Skin of body (tissue), 2 donors: Measurements from ENCODE around the gene CST11. TPM values are rescaled to one million over a fixed set of nuclear protein-coding genes. Genes with fewer than 3 reads are reported as not detected.
"Not testable (repeated sequence)": the region's sequence is repeated elsewhere in the genome, so short reads cannot be mapped to it uniquely, and the experiment has no call there.

Source experiments
- DNase-seq: peaks from one replicate; lab custom pipeline; 2025; lab: John Stamatoyannopoulos, UW
- total RNA-seq: library from RNA; depleted of rRNA; stranded (reverse); fragments of >200 nt; gene quantifications from one replicate; pipeline ENCODE4 v1.2.3, GENCODE V29; 2014

Gene CST11, protein sequence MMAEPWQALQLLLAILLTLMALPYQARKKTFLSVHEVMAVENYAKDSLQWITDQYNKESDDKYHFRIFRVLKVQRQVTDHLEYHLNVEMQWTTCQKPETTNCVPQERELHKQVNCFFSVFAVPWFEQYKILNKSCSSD
- total RNA-seq: not detected

GRCh38 chr20:23452776-23453175, at the start of gene CST11:
Gene CST11 (minus strand): TSS chr20:23452876. CDS start chr20:23452811, 65 bp downstream.
- no peak for DNase-seq

- no peak for DNase-seq
Measured at GRCh38 chr20:23501926-23502325, 49.2 kb upstream of the CST11 start.

- DNase-seq: no peak
Measured at GRCh38 chr20:23497536-23497935, 44.9 kb upstream of the CST11 start.

GRCh38 chr20:23493172-23493772, 40.6 kb upstream of the CST11 start:
- DNase-seq: no peak

- DNase-seq: no peak
Measured at GRCh38 chr20:23492292-23492691, 39.6 kb upstream of the CST11 start.

DNA sequence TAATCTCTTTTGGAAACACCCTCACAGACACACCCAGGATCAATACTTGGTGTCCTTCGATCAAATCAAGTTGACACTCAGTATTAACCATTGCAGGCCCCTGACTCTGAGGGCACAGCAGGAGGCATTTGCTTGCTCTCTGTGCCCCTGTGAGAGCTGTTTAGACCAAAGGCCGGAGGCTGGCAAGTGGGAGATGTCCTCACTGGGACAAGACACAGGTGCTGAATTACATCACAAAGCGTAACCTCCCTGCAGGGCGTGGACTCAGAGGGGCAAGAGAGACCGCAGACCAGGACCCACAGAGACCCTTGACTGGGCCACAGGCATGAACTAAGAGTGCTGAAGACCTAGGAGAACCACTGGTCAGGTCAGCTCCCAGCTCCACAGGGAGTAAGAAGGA, 38.1 kb upstream of the CST11 start, which contains the start of gene CST8:
TSS of gene CST8 (plus strand) at position 301 of the 400 bp plus-strand sequence. CDS start 551 bp downstream, outside the sequence.
- no peak for DNase-seq

- DNase-seq: no peak
Measured at GRCh38 chr20:23488996-23489395, 36.3 kb upstream of the CST11 start.

DNA sequence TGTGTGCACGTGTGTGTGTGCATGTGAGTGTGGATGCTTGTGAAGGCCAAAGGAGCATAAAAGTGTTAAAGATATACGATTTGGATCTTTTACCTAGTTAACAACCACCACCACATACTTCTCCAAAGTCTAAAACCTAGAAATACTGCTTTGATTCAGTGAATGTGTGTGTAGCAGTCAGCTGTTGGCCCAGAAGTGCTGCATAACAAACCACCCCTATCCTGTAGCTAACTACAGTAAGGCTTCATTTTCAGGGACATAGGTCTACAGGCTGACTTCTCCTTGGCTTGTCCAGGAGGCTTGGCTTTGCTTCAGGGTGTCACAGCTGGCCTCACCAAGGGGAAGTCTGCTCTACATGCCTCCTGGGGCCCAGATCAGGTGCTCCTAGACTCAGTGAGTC, 35.8 kb upstream of the CST11 start:
- DNase-seq: no peak

DNA sequence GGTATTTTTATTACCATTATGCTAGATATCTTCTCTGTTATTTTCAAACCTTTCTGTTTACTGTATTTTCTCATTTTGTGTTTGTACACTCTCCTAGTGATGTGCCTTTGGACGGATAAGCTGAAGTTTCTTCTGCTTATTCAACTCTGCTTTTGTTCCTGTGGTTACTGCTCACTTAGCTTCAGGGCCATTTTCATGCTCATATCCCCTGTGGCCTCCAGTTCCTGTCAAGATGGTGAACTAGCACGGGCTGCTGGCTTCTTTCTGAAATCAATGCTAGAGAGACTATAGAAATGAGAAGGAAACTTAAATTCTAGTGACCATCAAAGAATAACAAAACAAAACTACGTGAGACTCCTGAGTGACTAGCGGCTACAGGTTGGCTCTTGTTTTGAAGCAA, 31.4 kb upstream of the CST11 start:
- DNase-seq: no peak

DNA sequence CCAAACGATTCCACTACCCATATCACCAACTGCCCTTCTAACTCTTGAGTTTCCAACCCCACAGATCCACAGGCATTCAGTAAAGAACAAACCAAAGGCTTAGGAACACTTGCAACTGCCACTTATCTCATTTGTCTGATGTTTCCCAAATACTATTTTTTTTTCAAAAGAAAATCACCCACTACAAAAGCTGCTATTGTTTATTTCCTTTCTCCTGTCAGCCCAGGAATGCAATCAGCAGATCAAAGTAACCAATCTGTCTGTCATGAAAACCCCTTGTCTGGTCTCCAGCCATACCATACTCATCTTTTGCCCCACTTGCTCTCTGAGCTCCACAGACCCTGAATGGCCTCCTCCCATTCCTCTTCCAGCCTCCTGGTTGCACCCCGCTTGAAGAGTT, 29.5 kb upstream of the CST11 start:
- no peak for DNase-seq

DNA sequence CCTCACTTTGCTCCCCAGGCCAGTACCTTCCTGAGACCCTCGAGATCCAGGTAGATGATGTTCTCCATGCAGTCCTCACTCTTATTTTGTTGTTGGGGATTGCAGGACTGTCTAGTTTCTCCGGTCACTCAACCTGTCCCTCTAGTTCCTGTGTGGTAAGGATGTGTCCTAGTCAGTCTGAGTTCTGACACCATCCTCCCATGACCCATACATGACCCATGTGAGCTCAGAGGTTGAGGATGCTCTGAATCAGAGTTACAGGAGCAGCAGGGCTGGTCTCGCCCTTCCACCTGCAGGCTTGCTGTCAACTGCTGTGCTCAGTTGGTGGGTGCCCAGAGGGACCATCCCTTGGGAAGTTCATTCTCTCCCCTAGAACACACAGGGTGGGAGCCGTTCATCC, 26.4 kb upstream of the CST11 start:
- DNase-seq: no peak

DNA sequence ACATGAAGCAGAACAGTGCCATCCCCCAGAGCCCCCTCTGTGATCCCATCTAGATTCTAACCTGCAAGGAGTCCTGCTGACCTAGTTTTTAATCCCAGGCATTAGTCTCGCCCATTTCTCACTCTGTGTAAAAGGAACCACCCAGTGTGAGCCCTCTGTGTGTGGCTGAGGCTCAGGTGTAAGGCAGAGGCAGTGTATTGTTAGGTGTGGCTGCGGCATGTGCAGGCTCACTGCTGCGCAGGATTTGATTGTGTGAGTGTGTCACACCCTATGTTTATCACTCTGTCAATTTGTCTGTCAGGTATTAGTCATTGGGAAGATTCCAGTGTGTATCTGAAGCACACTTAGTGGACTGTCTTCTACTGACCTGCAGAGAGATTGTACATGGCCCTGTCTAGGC, 24.5 kb upstream of the CST11 start:
- no peak for DNase-seq

DNA sequence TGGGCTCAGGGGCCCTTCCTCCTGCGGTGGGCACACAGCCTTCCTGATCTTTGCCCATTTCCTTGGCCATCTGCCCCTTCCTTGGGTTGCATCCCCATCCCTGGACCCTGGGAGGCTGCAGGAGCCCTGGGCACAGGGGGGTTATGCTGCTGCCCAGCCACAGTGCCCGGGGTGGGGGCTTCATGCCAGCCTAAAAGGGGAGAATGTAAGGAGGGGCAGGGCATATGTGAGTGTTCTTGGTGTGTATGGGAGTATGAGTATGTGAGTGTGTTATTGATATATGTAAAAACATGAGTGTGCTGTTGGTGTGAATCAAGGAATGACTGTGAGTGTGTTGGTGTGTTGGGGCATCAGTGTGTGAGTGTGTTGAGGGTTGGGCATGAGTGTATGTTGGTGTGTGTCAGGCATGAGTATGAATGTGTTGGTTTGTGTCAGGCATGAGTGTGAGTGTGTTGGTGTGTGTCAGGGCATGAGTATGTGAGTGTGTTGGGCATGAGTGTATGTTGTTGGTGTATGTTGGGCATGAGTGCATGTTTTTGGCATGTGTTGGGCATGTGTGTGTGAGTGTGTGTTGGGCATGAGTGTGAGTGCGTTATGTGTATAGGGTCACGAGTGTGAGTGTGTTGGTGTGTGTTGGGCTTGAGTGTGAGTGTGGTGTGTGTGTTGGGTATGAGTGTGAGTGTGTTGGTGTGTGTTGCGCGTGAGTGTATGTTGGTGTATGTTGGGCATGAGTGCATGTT, 23.5 kb upstream of the CST11 start:
- DNase-seq: no peak

- no peak for DNase-seq
Measured at GRCh38 chr20:23475395-23475794, 22.7 kb upstream of the CST11 start.

DNA sequence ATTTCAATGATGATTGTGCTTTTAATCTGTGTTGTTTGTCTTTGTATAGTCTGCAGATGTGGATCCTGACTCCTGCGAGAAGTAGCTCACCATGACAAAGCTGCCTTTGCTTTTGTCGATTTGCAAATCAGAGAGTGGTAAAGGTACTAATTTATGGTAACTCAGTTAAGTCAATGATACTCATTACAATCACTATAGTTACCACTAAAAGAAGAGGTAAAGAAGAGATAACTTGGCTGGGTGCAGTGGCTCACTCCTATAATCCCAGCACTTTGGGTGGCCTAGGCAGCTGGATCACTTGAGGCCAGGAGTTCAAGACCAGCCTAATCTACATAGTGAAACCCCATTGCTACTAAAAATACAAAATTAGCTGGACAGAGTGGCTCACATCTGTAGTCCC, 20.6 kb upstream of the CST11 start:
- not testable (repeated sequence) for DNase-seq

DNA sequence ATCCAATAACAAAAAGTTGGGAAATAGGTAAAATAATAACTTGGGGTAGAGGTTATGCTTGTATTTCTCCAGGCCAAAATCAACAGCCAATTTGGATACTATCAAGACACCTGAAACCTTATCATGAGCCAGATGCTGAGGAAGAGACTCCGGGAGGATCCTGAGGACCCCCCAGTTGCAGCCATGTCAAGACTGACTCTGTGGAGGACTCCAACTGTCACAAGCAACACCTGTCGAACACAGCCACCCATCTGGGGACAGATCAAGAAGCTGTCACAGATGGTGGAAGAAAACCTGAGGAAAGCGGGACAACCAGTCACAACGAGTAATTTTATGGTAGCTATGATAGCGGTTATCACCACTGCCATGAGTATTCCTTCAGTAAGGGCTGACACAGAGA, 19.6 kb upstream of the CST11 start:
- DNase-seq: not testable (repeated sequence)

GRCh38 chr20:23466961-23467360, 14.3 kb upstream of the CST11 start:
- not testable (repeated sequence) for DNase-seq

GRCh38 chr20:23461180-23461579, 8.5 kb upstream of the CST11 start:
- no peak for DNase-seq

DNA sequence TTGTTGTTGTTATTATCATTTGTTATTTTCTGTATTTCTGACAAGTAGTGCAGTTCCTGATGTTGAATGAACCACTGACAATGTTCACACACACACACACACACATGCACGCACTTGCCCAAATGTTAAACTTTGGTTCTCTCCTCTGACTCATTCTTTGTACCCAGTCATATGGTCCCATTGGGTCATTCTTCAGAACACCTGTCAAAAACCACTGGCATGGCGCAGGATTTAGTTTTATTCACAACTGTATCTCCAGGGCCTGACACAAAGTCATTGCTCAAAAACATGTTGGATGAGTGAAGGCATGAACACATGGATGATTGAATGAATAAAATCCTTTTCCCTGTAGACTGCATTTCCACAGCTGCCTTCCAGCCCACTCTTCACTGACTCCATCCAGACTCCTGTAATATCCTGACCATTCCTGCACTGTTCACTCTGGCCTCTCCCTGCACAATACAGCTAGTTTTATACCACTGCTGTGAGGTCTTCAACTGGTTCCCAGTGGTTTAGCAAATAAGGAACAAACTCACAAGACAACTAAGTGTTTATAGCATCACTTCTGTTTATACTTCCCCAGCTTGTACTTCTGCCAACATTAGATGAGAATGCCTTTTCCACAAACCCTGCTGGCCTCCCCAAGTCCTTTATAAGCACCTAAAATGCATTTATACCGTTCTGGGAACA, 6.9 kb upstream of the CST11 start:
- DNase-seq: no peak

GRCh38 chr20:23456873-23457272, 4.2 kb upstream of the CST11 start:
- no peak for DNase-seq

DNA sequence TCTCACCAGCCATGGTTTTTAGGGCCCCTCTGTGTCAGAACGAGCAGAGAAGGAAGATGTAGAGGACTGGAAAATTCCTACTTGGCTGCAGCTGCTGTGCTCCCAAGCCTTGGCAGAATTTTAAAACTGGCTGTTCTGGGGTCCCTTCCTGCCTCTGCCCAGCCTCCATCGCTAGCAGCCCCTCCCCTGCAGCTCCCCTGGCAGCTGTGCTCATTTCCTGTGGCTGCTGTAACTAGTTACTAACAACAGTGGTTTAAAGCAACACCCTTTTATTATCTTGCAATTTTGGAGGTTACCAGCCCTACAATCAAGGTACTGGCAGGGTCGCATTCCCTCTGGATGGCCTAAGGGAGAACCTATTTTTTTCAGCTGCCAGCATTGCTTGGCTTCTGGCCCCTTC, 3.7 kb upstream of the CST11 start:
- no peak for DNase-seq

DNA sequence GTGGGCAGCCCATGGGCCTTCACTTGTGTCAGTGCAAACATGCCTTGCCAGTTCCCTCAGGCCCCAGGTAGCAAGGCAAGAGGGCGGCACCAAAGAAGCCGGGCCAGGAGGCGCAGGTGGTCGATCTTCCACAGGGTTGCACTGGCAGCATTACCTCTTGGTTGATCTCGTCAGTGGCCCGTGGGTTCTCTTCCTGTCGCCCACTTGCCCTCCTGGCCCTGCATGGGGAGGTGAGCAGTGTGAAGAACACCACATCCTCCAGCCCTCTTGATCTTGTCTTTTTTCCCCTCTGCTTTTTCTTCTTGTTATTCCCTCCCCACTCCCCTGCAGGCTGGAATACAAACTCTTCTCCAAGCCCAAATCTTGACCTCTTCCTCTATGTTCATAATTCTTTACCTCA, 3.0 kb upstream of the CST11 start:
- DNase-seq: no peak
